ENCODE data around the gene TYSND1.

GRCh38 chr10:70186090-70186489 lies 39.6 kb upstream of the TYSND1 start:
- no peak for TF ChIP-seq POLR2A (IDR thresholded peaks at IDR 0.05)
- TF ChIP-seq EP300 (IDR thresholded peaks at IDR 0.05): no peak
